Osteocyte (in vitro differentiated cells): ENCODE measurements around the gene MYLK3. TPM values are rescaled to one million over a fixed set of nuclear protein-coding genes. Genes with fewer than 3 reads are reported as not detected.

Source experiments
- DNase-seq: peaks from one replicate; pipeline ENCODE4 v3.0.0; 2021; ENCODE audit warnings: mixed read lengths; ENCODE audit not compliant: unreplicated experiment; ENCODE audit errors: extremely low spot score
- H3K27ac Mint-ChIP-seq: one replicate; pipeline ENCODE4 v1.8.0; 2021; ENCODE audit warnings: mild to moderate bottlenecking, mixed read lengths; ENCODE audit not compliant: unreplicated experiment
- H3K27me3 Mint-ChIP-seq: one replicate; pipeline ENCODE4 v1.8.0; 2021; ENCODE audit warnings: mixed read lengths; ENCODE audit not compliant: unreplicated experiment
- H3K36me3 Mint-ChIP-seq: one replicate; pipeline ENCODE4 v1.8.0; 2021; ENCODE audit warnings: mixed read lengths; ENCODE audit not compliant: unreplicated experiment
- H3K4me1 Mint-ChIP-seq: one replicate; pipeline ENCODE4 v1.8.0; 2021; ENCODE audit warnings: mixed read lengths; ENCODE audit not compliant: unreplicated experiment
- H3K4me3 Mint-ChIP-seq: one replicate; pipeline ENCODE4 v1.8.0; 2021; ENCODE audit warnings: mild to moderate bottlenecking, moderate library complexity, mixed read lengths; ENCODE audit not compliant: unreplicated experiment
- H3K9me3 Mint-ChIP-seq: one replicate; pipeline ENCODE4 v1.8.0; 2021; ENCODE audit warnings: mixed read lengths; ENCODE audit not compliant: unreplicated experiment
- total RNA-seq: library from RNA; stranded (reverse); gene quantifications from 2 replicates; pipeline ENCODE4 v1.2.1, GENCODE V29; 2021
- TF ChIP-seq, protein P1 (sequence below): fragments of 200-600 bp; sonication (generic); IDR thresholded peaks from 2 replicates; pipeline ENCODE4 v1.5.0; 2021; ENCODE audit warnings: antibody characterized with exemption, mild to moderate bottlenecking, moderate library complexity

Gene MYLK3
- total RNA-seq, 1 donor from 2014 or later, result 0.24 TPM

GRCh38 chr16:46693598-46693997 lies 54.5 kb downstream of the MYLK3 start:
- Mint-ChIP-seq H3K4me1 (no peaks in the 10 kb centered on the region), H3K9me3 (no peaks in the 10 kb centered on the region), H3K27ac (no peak overlapping the region), H3K36me3 (peaks cover 6% of the 10 kb centered on the region), H3K4me3 (no peak overlapping the region), H3K27me3 (no peaks in the 10 kb centered on the region)
- TF ChIP-seq, protein P1, sequence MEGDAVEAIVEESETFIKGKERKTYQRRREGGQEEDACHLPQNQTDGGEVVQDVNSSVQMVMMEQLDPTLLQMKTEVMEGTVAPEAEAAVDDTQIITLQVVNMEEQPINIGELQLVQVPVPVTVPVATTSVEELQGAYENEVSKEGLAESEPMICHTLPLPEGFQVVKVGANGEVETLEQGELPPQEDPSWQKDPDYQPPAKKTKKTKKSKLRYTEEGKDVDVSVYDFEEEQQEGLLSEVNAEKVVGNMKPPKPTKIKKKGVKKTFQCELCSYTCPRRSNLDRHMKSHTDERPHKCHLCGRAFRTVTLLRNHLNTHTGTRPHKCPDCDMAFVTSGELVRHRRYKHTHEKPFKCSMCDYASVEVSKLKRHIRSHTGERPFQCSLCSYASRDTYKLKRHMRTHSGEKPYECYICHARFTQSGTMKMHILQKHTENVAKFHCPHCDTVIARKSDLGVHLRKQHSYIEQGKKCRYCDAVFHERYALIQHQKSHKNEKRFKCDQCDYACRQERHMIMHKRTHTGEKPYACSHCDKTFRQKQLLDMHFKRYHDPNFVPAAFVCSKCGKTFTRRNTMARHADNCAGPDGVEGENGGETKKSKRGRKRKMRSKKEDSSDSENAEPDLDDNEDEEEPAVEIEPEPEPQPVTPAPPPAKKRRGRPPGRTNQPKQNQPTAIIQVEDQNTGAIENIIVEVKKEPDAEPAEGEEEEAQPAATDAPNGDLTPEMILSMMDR, result no peak
- DNase-seq, result no peak

DNA sequence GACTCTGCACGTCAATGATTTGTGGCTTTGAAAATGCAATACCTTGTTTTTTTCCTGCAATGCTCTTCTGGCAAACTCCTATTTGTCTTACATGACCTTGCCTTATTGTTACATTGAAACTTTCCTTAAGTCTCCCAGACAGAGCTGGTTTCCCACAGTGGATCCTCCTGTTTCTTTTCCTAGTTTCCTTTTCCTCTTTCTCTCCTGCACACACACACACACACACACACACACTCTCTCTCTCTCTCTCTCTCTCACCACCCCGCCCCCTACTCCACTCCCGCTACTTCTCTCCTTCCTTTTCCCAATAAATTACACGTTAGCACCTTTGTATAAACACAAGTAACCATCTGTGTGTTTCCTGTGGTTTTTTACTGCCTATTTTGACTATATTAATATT lies 56.4 kb downstream of the MYLK3 start:
- Mint-ChIP-seq H3K4me1 (peaks cover 15% of the 10 kb centered on the region), H3K27ac (no peak overlapping the region), H3K27me3 (no peaks in the 10 kb centered on the region), H3K9me3 (no peaks in the 10 kb centered on the region), H3K36me3 (peaks cover 4% of the 10 kb centered on the region), H3K4me3 (no peak overlapping the region)
- no peak for DNase-seq
- TF ChIP-seq, protein P1, result no peak

GRCh38 chr16:46690281-46691178 lies 57.6 kb downstream of the MYLK3 start:
- TF ChIP-seq, protein P1, result no peak
- Mint-ChIP-seq H3K4me1 (peaks cover 22% of the 10 kb centered on the region), H3K27me3 (no peaks in the 10 kb centered on the region), H3K27ac (no peak overlapping the region), H3K9me3 (no peaks in the 10 kb centered on the region), H3K36me3 (no peaks in the 10 kb centered on the region), H3K4me3 (no peak overlapping the region)
- DNase-seq, result no peak

DNA sequence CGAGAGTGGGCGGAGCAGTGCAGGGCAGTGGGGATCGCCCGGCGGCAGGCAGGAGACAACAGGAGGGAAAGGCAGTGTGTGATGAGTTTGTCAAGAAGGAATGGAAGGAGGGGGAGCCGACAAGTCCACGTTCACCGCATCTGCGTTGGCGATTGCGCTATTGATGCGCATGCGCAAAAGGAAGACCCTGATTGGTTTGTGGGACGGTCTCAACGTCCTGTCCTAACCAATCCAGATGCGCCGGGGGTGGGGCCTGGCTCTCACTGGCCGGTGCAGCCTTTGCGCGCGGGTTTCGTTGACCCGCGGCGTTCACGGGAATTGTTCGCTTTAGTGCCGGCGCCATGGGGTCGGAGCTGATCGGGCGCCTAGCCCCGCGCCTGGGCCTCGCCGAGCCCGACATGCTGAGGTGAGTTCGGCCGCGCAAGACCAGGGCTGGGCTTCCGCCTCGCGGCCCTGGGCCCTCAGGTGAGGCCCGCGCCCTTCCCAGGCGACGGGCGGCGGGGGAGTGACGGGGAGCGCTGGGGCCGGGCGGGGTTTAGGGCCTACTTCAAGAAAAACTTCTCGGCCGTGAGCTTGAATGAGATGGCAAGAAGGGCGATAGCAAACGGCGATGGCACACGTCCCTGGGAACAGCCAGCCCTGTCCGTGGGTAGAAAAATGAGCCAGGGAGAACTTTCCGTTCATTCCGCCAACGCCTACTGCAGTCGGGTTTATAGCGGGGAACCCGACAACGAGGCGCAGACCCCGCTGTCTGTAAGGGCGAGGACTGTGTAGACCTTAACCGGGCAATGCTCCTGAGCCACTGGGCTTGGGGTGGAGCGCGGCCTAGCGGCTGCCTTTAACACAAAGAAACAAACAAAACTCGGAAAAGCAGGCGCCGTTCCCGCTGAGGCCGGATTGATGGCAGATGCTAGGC lies 58.5 kb downstream of the MYLK3 start, which contains the start of gene ORC6:
TSS of gene ORC6 (plus strand) at position 295 of the 916 bp plus-strand sequence. CDS start at position 342, 47 bp downstream.
- peak; percentile 99 for DNase-seq
- Mint-ChIP-seq H3K27me3 (no peaks in the 10 kb centered on the region), H3K4me1 (peaks cover 24% of the 10 kb centered on the region), H3K27ac (no peak within 1 kb of the TSS), H3K9me3 (no peaks in the 10 kb centered on the region), H3K4me3 (no peak within 1 kb of the TSS), H3K36me3 (no peaks in the 10 kb centered on the region)
- TF ChIP-seq, protein P1, result peak; percentile 65
